ENCODE measurements around the gene SYT10. TPM values are rescaled to one million over a fixed set of nuclear protein-coding genes. Genes with fewer than 3 reads are reported as not detected.

SYT10 gene
- not detected in 2 replicates for total RNA-seq

GRCh38 chr12:33439587-33440011 is at the start of gene SYT10:
Gene SYT10 (minus strand): TSS chr12:33439819. CDS start chr12:33439522, 297 bp downstream.
- DNase-seq = peak; percentile 53
- H3K9me3 Mint-ChIP-seq = no peaks in the 10 kb centered on the region
- H3K4me1 Mint-ChIP-seq = no peaks in the 10 kb centered on the region
- H3K27me3 Mint-ChIP-seq = peaks cover 35% of the 10 kb centered on the region
- intact Hi-C loops (cut with micrococcal nuclease) = no loop called here
- peaks cover 2% of the 10 kb centered on the region for H3K36me3 Mint-ChIP-seq (ENCODE audit: low read depth)
- no peak within 1 kb of the TSS for H3K27ac Mint-ChIP-seq
- peak within 1 kb of the TSS; percentile 73 for H3K4me3 Mint-ChIP-seq

- DNase-seq = no peak
- H3K27ac Mint-ChIP-seq = no peak overlapping the region
- H3K4me3 Mint-ChIP-seq = no peak overlapping the region
- H3K4me1 Mint-ChIP-seq = no peaks in the 10 kb centered on the region
- no peaks in the 10 kb centered on the region for H3K36me3 Mint-ChIP-seq (ENCODE audit: low read depth)
- intact Hi-C loops (cut with micrococcal nuclease) = no loop called here
- H3K9me3 Mint-ChIP-seq = no peaks in the 10 kb centered on the region
- H3K27me3 Mint-ChIP-seq = no peaks in the 10 kb centered on the region
Measured at GRCh38 chr12:33488036-33488435, 48.4 kb upstream of the SYT10 start.

GRCh38 chr12:33486058-33486457 is 46.4 kb upstream of the SYT10 start:
- Mint-ChIP-seq H3K4me3 (no peak overlapping the region), H3K36me3 (ENCODE audit: low read depth) (no peaks in the 10 kb centered on the region), H3K4me1 (no peaks in the 10 kb centered on the region), H3K9me3 (no peaks in the 10 kb centered on the region), H3K27me3 (no peaks in the 10 kb centered on the region), H3K27ac (no peak overlapping the region)
- intact Hi-C loops (cut with micrococcal nuclease) = no loop called here
- DNase-seq = no peak

GRCh38 chr12:33484161-33484560 is 44.5 kb upstream of the SYT10 start:
- Mint-ChIP-seq H3K4me1 (no peaks in the 10 kb centered on the region), H3K4me3 (no peak overlapping the region), H3K27ac (no peak overlapping the region), H3K27me3 (no peaks in the 10 kb centered on the region), H3K9me3 (no peaks in the 10 kb centered on the region), H3K36me3 (ENCODE audit: low read depth) (no peaks in the 10 kb centered on the region)
- DNase-seq = no peak
- intact Hi-C loops (cut with micrococcal nuclease) = no loop called here

GRCh38 chr12:33480366-33480765 is 40.7 kb upstream of the SYT10 start:
- H3K27ac Mint-ChIP-seq = no peak overlapping the region
- intact Hi-C loops (cut with micrococcal nuclease) = no loop called here
- no peaks in the 10 kb centered on the region for H3K4me1 Mint-ChIP-seq
- H3K4me3 Mint-ChIP-seq = no peak overlapping the region
- H3K36me3 Mint-ChIP-seq (ENCODE audit: low read depth) = no peaks in the 10 kb centered on the region
- H3K9me3 Mint-ChIP-seq = no peaks in the 10 kb centered on the region
- no peaks in the 10 kb centered on the region for H3K27me3 Mint-ChIP-seq
- DNase-seq = no peak

GRCh38 chr12:33476058-33476457 is 36.4 kb upstream of the SYT10 start:
- intact Hi-C loops (cut with micrococcal nuclease) = no loop called here
- H3K36me3 Mint-ChIP-seq (ENCODE audit: low read depth) = no peaks in the 10 kb centered on the region
- no peak overlapping the region for H3K27ac Mint-ChIP-seq
- H3K27me3 Mint-ChIP-seq = no peaks in the 10 kb centered on the region
- no peaks in the 10 kb centered on the region for H3K9me3 Mint-ChIP-seq
- no peak overlapping the region for H3K4me3 Mint-ChIP-seq
- H3K4me1 Mint-ChIP-seq = no peaks in the 10 kb centered on the region
- DNase-seq = no peak

GRCh38 chr12:33472299-33472698 is 32.7 kb upstream of the SYT10 start:
- Mint-ChIP-seq H3K4me3 (no peak overlapping the region), H3K36me3 (ENCODE audit: low read depth) (no peaks in the 10 kb centered on the region), H3K27me3 (no peaks in the 10 kb centered on the region), H3K9me3 (no peaks in the 10 kb centered on the region), H3K27ac (no peak overlapping the region), H3K4me1 (no peaks in the 10 kb centered on the region)
- intact Hi-C loops (cut with micrococcal nuclease) = no loop called here
- DNase-seq = no peak

- Mint-ChIP-seq H3K27ac (no peak overlapping the region), H3K4me1 (no peaks in the 10 kb centered on the region), H3K9me3 (no peaks in the 10 kb centered on the region), H3K27me3 (no peaks in the 10 kb centered on the region), H3K36me3 (ENCODE audit: low read depth) (no peaks in the 10 kb centered on the region), H3K4me3 (no peak overlapping the region)
- no peak for DNase-seq
- intact Hi-C loops (cut with micrococcal nuclease) = no loop called here
Measured at GRCh38 chr12:33455096-33455495, 15.5 kb upstream of the SYT10 start.

GRCh38 chr12:33450480-33450879 is 10.9 kb upstream of the SYT10 start:
- intact Hi-C loops (cut with micrococcal nuclease) = no loop called here
- no peaks in the 10 kb centered on the region for H3K27me3 Mint-ChIP-seq
- H3K27ac Mint-ChIP-seq = no peak overlapping the region
- DNase-seq = no peak
- H3K4me1 Mint-ChIP-seq = no peaks in the 10 kb centered on the region
- no peak overlapping the region for H3K4me3 Mint-ChIP-seq
- no peaks in the 10 kb centered on the region for H3K36me3 Mint-ChIP-seq (ENCODE audit: low read depth)
- H3K9me3 Mint-ChIP-seq = no peaks in the 10 kb centered on the region

- H3K4me1 Mint-ChIP-seq = no peaks in the 10 kb centered on the region
- intact Hi-C loops (cut with micrococcal nuclease) = no loop called here
- H3K27ac Mint-ChIP-seq = no peak overlapping the region
- peak overlapping the region; percentile 49 for H3K4me3 Mint-ChIP-seq
- no peak for DNase-seq
- H3K9me3 Mint-ChIP-seq = no peaks in the 10 kb centered on the region
- peaks cover 35% of the 10 kb centered on the region for H3K27me3 Mint-ChIP-seq
- peaks cover 2% of the 10 kb centered on the region for H3K36me3 Mint-ChIP-seq (ENCODE audit: low read depth)
Measured at GRCh38 chr12:33440477-33440876, 858 bp upstream of the SYT10 start.

- H3K36me3 Mint-ChIP-seq (ENCODE audit: low read depth) = peaks cover 2% of the 10 kb centered on the region
- H3K27ac Mint-ChIP-seq = no peak overlapping the region
- no peaks in the 10 kb centered on the region for H3K4me1 Mint-ChIP-seq
- H3K27me3 Mint-ChIP-seq = peaks cover 35% of the 10 kb centered on the region
- intact Hi-C loops (cut with micrococcal nuclease) = no loop called here
- peak; percentile 54 for DNase-seq
- H3K4me3 Mint-ChIP-seq = peak overlapping the region; percentile 73
- no peaks in the 10 kb centered on the region for H3K9me3 Mint-ChIP-seq
Measured at GRCh38 chr12:33438851-33439586, 600 bp downstream of the SYT10 start.

- Mint-ChIP-seq H3K27me3 (peaks cover 35% of the 10 kb centered on the region), H3K36me3 (ENCODE audit: low read depth) (peaks cover 2% of the 10 kb centered on the region), H3K27ac (no peak overlapping the region), H3K9me3 (no peaks in the 10 kb centered on the region), H3K4me1 (no peaks in the 10 kb centered on the region), H3K4me3 (no peak overlapping the region)
- intact Hi-C loops (cut with micrococcal nuclease) = no loop called here
- no peak for DNase-seq
Measured at GRCh38 chr12:33438025-33438772, 1.4 kb downstream of the SYT10 start.

- Mint-ChIP-seq H3K9me3 (no peaks in the 10 kb centered on the region), H3K27ac (no peak overlapping the region), H3K36me3 (ENCODE audit: low read depth) (peaks cover 2% of the 10 kb centered on the region), H3K4me1 (no peaks in the 10 kb centered on the region), H3K27me3 (peaks cover 35% of the 10 kb centered on the region), H3K4me3 (no peak overlapping the region)
- intact Hi-C loops (cut with micrococcal nuclease) = no loop called here
- no peak for DNase-seq
Measured at GRCh38 chr12:33437598-33437997, 2.0 kb downstream of the SYT10 start.

- H3K4me1 Mint-ChIP-seq = no peaks in the 10 kb centered on the region
- no peaks in the 10 kb centered on the region for H3K9me3 Mint-ChIP-seq
- H3K27ac Mint-ChIP-seq = no peak overlapping the region
- intact Hi-C loops (cut with micrococcal nuclease) = no loop called here
- no peak overlapping the region for H3K4me3 Mint-ChIP-seq
- DNase-seq = no peak
- no peaks in the 10 kb centered on the region for H3K36me3 Mint-ChIP-seq (ENCODE audit: low read depth)
- peaks cover 9% of the 10 kb centered on the region for H3K27me3 Mint-ChIP-seq
Measured at GRCh38 chr12:33432992-33433391, 6.6 kb downstream of the SYT10 start.
